Stimulated activated memory B cell treated with anti-CD40 and anti-IgM and Interleukin-4, amounts not matched to agents 10 μg/mL and 1 μg/mL and 100 μg/mL, for 72 hours (primary cell): ENCODE measurements around the gene CACNA1E.

ENCODE experiments used
- ATAC-seq: fragments of 150-1000 bp; cut with Tn5 transposase; 2 replicates; pipeline ENCODE4 v1.10.0; 2021
- H3K27ac Mint-ChIP-seq: one replicate; pipeline ENCODE4 v1.8.0; 2022; ENCODE audit warnings: mild to moderate bottlenecking, mixed read lengths
- H3K27me3 Mint-ChIP-seq: one replicate; pipeline ENCODE4 v1.8.0; 2022; ENCODE audit warnings: mixed read lengths
- H3K36me3 Mint-ChIP-seq: one replicate; pipeline ENCODE4 v1.8.0; 2022; ENCODE audit warnings: mixed read lengths
- H3K4me1 Mint-ChIP-seq: one replicate; pipeline ENCODE4 v1.8.0; 2022; ENCODE audit warnings: mixed read lengths
- H3K4me3 Mint-ChIP-seq: one replicate; pipeline ENCODE4 v1.8.0; 2022; ENCODE audit warnings: mild to moderate bottlenecking, moderate library complexity, mixed read lengths
- H3K9me3 Mint-ChIP-seq: one replicate; pipeline ENCODE4 v1.8.0; 2022; ENCODE audit warnings: mixed read lengths

The CACNA1E gene

DNA sequence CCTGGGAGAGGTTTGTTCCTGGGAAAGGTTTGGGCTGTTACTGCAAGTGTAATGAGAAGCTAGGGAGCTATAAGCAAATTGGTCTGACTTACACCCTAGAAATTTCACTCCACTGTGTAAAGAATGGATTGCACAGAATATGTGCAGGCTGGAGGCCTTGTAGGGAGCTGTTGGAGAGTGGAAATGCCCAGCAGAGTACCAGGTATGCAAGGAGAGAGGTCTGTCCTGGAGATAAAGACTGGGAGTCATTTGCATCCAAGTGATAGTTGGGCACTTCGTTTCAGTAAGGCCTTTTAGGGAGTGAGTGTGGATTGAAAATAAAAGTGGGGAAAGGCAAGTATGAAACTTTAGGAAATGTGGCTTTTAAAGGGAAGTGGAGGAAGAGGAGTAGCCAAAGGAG is 75.8 kb downstream of the CACNA1E start:
- no peak overlapping the region for H3K4me3 Mint-ChIP-seq
- no peaks in the 10 kb centered on the region for H3K4me1 Mint-ChIP-seq
- H3K36me3 Mint-ChIP-seq, result no peaks in the 10 kb centered on the region
- ATAC-seq, result no peak
- no peak overlapping the region for H3K27ac Mint-ChIP-seq
- H3K9me3 Mint-ChIP-seq, result no peaks in the 10 kb centered on the region
- H3K27me3 Mint-ChIP-seq, result no peaks in the 10 kb centered on the region

DNA sequence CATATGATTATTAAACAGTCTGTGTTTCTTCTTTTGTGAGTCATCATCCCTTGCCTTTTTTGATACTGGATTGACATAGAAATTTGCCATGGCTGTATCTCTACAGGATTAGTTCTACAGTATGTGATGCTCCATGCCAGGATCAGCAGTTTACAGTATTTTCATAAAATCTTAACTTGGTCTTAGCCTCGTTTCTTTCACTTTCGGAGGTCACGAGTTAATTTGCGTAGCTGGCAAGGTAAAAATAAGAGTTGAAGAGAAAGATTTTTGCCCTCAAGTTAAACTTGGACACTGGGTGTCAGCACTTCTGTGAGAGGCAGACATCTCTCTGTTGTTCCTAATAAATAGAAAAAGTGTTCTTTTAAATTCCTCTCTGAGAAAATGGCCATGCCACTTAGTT is 79.1 kb downstream of the CACNA1E start:
- Mint-ChIP-seq H3K9me3 (peaks cover 3% of the 10 kb centered on the region), H3K4me3 (no peak overlapping the region), H3K4me1 (no peaks in the 10 kb centered on the region), H3K27ac (no peak overlapping the region), H3K27me3 (no peaks in the 10 kb centered on the region), H3K36me3 (no peaks in the 10 kb centered on the region)
- ATAC-seq, result no peak

DNA sequence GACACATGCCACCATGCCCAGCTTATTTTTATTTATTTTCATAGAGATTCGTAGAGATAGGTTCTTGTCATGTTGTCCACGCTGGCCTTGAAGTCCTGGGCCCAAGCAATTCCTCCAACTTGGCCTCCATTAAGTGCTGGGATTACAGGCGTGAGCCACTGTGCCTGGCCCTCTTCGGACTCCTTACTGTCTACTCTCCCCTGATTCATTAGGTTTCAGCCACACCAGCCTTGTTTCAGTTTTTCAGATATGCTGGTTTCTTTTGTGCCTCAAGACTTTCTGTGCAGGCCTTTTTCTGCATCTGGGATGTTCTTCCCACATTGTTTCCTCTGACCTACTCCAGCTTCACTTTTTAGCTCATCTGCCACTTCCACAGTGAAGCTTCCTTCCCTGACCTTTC is 85.4 kb downstream of the CACNA1E start:
- H3K9me3 Mint-ChIP-seq, result peaks cover 3% of the 10 kb centered on the region
- no peaks in the 10 kb centered on the region for H3K4me1 Mint-ChIP-seq
- no peak overlapping the region for H3K4me3 Mint-ChIP-seq
- H3K27ac Mint-ChIP-seq, result no peak overlapping the region
- no peaks in the 10 kb centered on the region for H3K36me3 Mint-ChIP-seq
- no peaks in the 10 kb centered on the region for H3K27me3 Mint-ChIP-seq
- ATAC-seq, result no peak

DNA sequence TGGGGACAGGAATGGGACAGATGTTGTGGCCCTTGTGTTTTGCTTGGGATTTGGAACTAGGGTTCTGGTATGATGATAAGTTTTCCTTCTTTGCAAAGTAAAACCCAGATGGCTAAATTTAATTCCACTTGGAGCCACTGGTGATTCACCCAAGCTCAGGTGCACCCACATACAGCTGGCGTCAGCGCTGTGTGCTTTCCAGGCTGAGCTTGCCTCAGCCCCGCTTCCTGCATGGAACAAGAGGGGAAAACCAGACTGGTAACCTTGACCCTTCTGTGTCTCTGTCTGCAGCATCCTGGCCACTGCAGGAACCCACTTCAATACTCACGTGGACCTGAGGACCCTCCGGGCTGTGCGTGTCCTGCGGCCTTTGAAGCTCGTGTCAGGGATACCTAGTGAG is 94.2 kb downstream of the CACNA1E start:
- Mint-ChIP-seq H3K27ac (no peak overlapping the region), H3K36me3 (no peaks in the 10 kb centered on the region), H3K27me3 (no peaks in the 10 kb centered on the region), H3K4me1 (no peaks in the 10 kb centered on the region), H3K9me3 (no peaks in the 10 kb centered on the region), H3K4me3 (no peak overlapping the region)
- no peak for ATAC-seq

DNA sequence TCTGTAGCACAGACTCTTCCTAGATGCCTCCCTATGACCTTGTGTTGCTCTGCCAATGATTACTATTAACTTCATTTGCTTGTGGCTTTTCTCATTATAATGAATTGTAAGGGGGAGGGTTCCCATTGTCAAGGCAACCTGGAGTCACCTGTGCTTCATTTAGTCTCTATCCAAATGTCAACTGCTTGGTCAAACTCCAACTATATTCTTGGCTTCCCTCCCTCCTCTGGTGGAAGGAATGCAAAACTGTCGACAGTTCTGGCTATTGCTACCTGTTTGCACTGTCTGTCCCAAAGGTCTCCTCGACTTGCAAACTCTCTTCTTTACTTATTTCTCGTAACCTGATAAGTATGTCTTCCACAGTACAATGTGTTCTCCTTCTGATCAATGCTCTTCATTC is 100.3 kb downstream of the CACNA1E start:
- Mint-ChIP-seq H3K4me1 (no peaks in the 10 kb centered on the region), H3K27me3 (no peaks in the 10 kb centered on the region), H3K9me3 (no peaks in the 10 kb centered on the region), H3K4me3 (no peak overlapping the region), H3K36me3 (no peaks in the 10 kb centered on the region), H3K27ac (no peak overlapping the region)
- no peak for ATAC-seq

DNA sequence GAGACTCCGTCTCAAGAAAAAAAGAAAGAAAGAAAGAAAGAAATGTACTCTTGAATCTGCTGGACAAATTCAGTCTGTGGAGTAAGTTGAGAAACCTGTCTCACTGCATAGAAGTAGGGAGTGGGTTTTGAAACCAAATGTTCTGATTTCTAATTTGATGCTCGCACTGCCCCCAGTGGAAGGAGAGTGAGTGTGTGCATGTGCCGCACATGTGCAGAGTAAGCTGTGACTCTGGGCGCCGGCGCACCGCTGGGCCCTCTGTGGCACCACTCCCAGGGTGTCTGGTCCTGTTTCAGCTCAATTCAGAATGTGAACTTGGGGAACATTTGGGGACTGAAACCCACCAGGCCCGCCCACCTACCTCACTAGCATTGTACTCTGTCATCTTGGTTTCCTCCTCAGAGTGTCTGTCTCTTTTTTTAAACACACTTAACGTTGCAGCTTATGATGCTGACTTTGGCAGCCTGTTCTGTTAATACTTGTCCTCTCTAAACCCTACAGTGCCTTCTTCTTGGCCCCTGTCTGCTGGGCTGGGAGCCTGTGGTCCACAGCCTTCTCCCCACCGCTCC is 104.6 kb downstream of the CACNA1E start:
- no peak for ATAC-seq
- no peaks in the 10 kb centered on the region for H3K4me1 Mint-ChIP-seq

DNA sequence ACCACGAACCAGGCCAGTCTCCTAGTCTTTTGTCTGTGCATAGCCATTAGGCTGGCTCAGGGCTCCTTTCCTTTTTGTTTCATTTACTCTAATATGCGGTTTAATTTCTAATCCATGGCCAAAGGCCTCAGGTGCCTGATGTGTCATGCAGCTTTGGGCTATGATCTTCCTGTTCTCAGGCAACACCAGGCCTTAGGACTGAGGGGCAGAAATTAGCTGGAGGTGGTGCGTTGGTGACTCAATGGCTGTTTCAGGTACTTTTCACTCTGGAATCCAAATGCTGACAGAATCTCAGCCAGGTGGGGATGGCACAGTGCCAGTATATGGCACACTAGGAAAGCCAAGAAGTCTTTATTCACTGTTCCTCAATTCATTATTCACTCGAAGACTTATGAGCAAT is 105.3 kb downstream of the CACNA1E start:
- no peaks in the 10 kb centered on the region for H3K9me3 Mint-ChIP-seq
- H3K27ac Mint-ChIP-seq, result no peak overlapping the region
- H3K27me3 Mint-ChIP-seq, result no peaks in the 10 kb centered on the region
- no peak for ATAC-seq
- no peaks in the 10 kb centered on the region for H3K36me3 Mint-ChIP-seq
- H3K4me1 Mint-ChIP-seq, result no peaks in the 10 kb centered on the region
- no peak overlapping the region for H3K4me3 Mint-ChIP-seq

More for the DNA sequence above, 104.6 kb downstream of the CACNA1E start:
- Mint-ChIP-seq H3K9me3 (no peaks in the 10 kb centered on the region), H3K36me3 (no peaks in the 10 kb centered on the region), H3K27ac (no peak overlapping the region), H3K27me3 (no peaks in the 10 kb centered on the region), H3K4me3 (no peak overlapping the region)

DNA sequence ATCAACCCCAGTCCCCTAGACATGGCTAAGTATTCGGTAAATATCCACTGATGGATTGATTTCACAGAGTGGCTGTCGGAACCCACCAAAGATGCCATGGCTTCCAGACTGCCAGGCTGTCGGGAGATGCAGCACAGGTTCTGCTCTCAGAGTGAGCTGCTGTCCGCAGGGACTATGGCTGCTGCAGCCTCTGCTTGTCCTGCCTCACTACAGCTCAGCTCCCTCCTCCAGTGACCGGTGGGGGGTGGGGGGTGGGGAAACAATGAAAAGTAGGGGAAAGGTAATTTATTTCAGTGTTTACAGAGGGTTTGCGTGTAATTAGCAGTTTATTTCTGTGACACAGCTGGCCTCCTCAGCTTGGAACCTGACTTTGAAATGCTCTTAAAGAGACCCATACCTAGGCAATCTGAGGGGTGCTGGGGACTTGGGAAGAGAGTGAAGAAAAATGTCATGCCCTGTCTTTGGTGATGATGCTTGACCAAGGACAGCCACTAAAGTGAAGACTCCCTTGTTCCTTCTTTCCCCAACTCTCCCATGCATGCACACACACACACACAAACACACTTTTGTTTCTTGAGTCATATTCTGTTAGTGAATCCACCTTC is 109.0 kb downstream of the CACNA1E start:
- Mint-ChIP-seq H3K9me3 (no peaks in the 10 kb centered on the region), H3K4me1 (no peaks in the 10 kb centered on the region), H3K36me3 (no peaks in the 10 kb centered on the region), H3K27me3 (no peaks in the 10 kb centered on the region), H3K4me3 (no peak overlapping the region), H3K27ac (no peak overlapping the region)
- ATAC-seq, result no peak

DNA sequence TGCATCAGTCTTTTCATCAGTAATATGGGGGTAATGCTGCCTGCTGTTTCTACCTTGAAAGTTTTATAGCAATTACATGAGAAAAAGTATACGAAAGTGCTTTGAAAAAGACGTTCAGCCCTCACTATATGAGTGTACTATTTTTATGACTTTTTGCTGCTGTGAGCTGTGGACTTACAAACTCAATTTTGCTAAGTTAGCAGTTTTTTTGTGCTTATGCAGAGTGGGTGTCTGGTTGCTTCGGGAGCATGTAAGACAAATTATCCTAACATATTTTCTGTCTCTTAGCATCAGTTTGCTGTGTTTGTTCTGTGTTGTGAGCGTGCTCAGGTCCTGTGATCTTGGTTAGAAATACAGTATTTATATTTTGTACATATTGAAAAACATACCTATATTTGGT is 109.7 kb downstream of the CACNA1E start:
- ATAC-seq, result no peak
- Mint-ChIP-seq H3K36me3 (no peaks in the 10 kb centered on the region), H3K4me1 (no peaks in the 10 kb centered on the region), H3K4me3 (no peak overlapping the region), H3K9me3 (no peaks in the 10 kb centered on the region), H3K27ac (no peak overlapping the region), H3K27me3 (no peaks in the 10 kb centered on the region)

DNA sequence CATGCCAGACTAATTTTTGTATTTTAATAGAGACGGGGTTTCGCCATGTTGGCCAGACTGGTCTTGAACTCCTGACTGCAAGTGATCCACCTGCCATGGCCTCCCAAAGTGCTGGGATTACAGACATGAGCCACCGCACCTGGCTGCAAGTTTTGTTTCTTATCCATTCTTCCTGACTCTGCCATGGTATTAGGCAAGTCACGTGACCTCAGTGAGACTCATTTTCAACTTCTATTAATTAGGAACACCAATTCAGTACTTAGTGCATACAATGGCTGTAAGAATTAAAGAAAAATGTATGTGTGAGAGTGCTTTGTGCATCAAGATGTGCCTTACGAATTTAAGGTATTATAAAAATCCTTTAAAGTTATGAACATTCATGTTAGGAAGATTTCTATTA is 111.2 kb downstream of the CACNA1E start:
- Mint-ChIP-seq H3K27me3 (no peaks in the 10 kb centered on the region), H3K27ac (no peak overlapping the region), H3K36me3 (no peaks in the 10 kb centered on the region), H3K9me3 (no peaks in the 10 kb centered on the region), H3K4me1 (no peaks in the 10 kb centered on the region), H3K4me3 (no peak overlapping the region)
- ATAC-seq, result no peak

DNA sequence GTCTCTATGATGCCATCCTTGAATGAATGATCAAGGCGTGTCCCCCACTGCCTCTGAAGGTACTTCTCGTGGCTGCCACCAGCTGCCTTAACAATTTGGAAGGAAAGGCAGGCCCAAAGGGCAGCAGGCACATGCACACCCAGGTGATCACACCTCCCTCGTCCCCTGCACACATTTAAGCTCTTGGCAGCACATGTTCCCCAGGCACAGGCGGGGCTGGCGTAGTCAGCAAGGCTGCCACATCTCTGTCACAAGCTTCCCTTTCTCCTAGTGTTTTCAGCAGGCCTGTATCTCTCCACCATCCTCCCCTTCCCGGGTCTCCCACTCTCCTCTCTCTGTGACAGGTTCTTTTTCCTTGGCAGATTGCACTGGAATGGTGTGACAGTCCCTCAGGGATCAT is 111.9 kb downstream of the CACNA1E start:
- Mint-ChIP-seq H3K9me3 (no peaks in the 10 kb centered on the region), H3K27me3 (no peaks in the 10 kb centered on the region), H3K4me1 (no peaks in the 10 kb centered on the region), H3K4me3 (no peak overlapping the region), H3K36me3 (no peaks in the 10 kb centered on the region), H3K27ac (no peak overlapping the region)
- ATAC-seq, result no peak

DNA sequence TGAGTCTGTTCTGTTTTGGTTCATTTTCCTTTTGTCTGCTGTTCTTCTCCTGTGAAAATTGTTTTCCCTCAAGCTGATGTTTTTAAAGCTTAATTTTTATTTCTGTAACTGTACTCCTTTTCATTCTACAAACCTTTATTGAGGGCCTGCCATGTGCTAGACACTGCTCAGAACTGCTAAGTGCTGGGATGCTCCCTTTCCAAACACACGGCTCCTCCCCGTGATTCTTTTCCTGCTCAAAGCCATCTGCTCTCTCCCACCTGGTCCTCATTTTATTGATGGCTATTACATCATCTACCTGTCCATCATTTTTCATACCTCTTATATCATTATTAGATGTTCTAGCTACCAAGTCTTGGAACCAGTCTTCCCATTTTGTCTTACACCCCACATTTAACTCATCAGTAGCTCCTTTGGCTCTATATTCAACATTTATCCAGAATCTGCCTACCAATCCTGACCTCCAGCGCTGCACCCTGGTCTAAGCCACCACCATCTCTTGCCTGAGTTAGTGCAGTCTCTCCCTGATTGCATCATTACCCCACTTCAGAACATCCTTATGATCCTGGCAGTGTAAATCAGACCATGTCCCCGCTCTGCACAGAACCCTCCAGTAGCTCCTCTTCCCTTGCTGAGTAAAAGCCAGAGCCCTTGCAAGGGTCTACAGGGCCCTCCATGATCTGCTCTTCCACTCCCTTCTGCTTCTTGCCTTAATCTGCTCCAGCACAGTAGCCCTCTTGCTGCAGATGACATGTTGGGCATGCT is 118.1 kb downstream of the CACNA1E start:
- H3K36me3 Mint-ChIP-seq, result no peaks in the 10 kb centered on the region
- H3K27me3 Mint-ChIP-seq, result peaks cover 6% of the 10 kb centered on the region
- H3K4me1 Mint-ChIP-seq, result no peaks in the 10 kb centered on the region
- no peak for ATAC-seq
- H3K4me3 Mint-ChIP-seq, result no peak overlapping the region
- peaks cover 2% of the 10 kb centered on the region for H3K9me3 Mint-ChIP-seq
- H3K27ac Mint-ChIP-seq, result no peak overlapping the region

DNA sequence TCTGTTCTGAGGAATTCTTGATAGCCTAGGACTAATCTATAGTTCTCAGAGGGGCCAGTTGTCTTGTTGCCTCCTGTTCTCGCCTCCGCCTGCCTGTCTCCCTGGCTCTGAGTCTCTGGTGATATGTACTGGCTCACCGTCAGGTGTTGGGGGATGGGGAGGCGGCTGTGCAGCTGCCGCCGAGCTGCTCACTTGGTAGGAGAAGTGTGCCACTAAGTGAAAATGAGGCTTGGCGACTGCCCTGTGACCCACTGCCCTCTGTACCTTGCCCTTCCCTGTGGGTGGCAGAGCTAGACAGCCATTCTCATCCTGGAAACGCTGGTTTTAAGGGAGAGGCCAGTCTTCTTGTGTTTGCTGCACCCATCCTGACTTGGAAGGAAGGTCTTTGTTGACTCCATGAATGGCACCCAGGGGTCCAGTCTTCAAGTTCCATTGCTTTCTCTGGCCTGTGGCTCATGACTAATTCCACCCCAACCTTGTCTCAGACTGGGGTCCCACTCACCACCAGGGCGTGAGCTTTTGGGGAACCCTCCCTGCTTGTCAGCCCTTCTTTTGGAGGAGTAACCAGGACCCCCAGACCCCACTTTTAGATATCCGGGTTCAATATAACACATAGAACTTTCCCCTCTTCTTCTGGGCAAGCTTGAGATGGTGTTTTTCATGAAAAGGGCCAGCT is 120.6 kb downstream of the CACNA1E start:
- peaks cover 21% of the 10 kb centered on the region for H3K27me3 Mint-ChIP-seq
- ATAC-seq, result no peak

DNA sequence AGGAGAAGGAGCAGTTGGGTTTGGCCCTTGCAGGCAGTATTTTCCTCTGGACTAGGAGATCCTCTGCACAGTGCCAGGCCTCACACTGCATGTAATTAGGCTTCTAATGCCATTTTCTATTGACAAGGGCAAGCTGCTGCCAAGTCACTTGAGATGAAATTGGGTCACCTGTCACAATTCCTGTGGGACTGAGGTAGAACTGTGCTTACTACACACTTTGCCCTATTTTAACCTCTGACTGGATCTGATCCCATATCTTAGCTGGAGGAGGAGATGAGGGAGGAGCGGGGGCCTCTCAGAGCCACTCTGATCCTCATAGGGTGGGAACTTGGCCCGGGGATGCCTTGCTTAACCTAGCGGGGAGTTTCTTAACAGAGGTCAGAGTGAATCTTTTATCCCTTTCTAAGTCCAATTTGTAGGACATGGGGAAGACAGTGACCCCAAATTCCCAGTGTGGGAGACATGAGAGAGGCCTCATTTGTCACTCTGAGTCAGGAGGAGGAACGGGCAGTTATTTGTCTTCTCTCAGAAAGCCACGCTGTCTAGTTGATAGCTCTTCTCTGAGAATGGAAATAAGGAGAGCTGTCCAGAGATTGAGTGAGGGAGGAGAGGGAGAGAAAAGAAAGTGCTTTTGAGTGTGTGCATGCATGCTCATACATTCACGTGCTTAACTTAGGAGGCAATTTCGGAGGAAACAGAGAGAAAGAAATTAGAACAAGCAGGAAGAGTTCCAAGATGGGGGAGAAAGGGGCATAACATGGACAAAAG is 121.3 kb downstream of the CACNA1E start:
- Mint-ChIP-seq H3K4me1 (no peaks in the 10 kb centered on the region), H3K36me3 (no peaks in the 10 kb centered on the region), H3K27me3 (peaks cover 21% of the 10 kb centered on the region), H3K4me3 (no peak overlapping the region), H3K27ac (no peak overlapping the region), H3K9me3 (peaks cover 3% of the 10 kb centered on the region)
- no peak for ATAC-seq

More for the DNA sequence above, 120.6 kb downstream of the CACNA1E start:
- no peak overlapping the region for H3K4me3 Mint-ChIP-seq
- no peaks in the 10 kb centered on the region for H3K4me1 Mint-ChIP-seq
- no peak overlapping the region for H3K27ac Mint-ChIP-seq
- peaks cover 3% of the 10 kb centered on the region for H3K9me3 Mint-ChIP-seq
- H3K36me3 Mint-ChIP-seq, result no peaks in the 10 kb centered on the region

DNA sequence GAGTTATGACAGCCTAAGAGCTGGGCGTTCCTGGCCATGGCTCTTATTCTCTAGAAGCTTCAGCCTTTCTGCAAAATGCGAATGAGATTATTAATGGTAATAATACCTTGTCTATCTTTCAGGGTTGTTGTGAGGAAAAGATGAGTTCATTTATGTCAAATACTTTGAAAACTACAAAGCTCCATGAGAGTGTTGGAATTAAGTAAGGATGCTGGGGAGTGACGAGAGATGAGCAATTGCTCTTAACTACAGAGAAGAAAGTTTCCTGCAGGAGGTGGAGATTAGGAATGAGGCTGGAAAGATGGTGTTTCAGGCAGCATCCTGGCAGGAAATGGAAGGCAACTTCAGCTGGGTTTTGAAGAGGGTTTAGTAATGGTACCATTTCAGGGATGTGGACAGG is 124.2 kb downstream of the CACNA1E start:
- Mint-ChIP-seq H3K4me1 (no peaks in the 10 kb centered on the region), H3K27ac (no peak overlapping the region), H3K36me3 (no peaks in the 10 kb centered on the region), H3K27me3 (peaks cover 21% of the 10 kb centered on the region), H3K4me3 (no peak overlapping the region), H3K9me3 (peaks cover 3% of the 10 kb centered on the region)
- ATAC-seq, result no peak
